HL-60 (cell line): ENCODE data around the gene XYLT1.

Experiments
- CTCF ChIP-seq: IDR thresholded peaks from one replicate; pipeline ENCODE4 v1.5.1; 2011; ENCODE audit warnings: low read length, control low read depth, inconsistent platforms; ENCODE audit not compliant: insufficient read depth
- POLR2AphosphoS5 ChIP-seq: IDR thresholded peaks from 2 replicates; pipeline ENCODE4 v1.6.1; 2012; ENCODE audit warnings: low read depth
- REST ChIP-seq: IDR thresholded peaks from 2 replicates; pipeline ENCODE4 v1.6.1; 2012; ENCODE audit warnings: low read depth; ENCODE audit not compliant: insufficient replicate concordance

GRCh38 chr16:17368446-17368845 is 102.3 kb downstream of the XYLT1 start:
- no peak for TF ChIP-seq CTCF
- no peak for TF ChIP-seq REST
- no peak for TF ChIP-seq POLR2AphosphoS5
